Endothelial cell of umbilical vein (primary cell): ENCODE data around the gene FES.

Experiments used
- CTCF ChIP-seq, 2 donors: IDR thresholded peaks; 1 replicate in 1 of 2; 2 replicates in 1 of 2; pipeline ENCODE4 v1.5.1; 2011; ENCODE audit warnings: low read length in 2 of 2, mild to moderate bottlenecking in 2 of 2, moderate library complexity in 2 of 2, control low read depth in 1 of 2, inconsistent platforms in 1 of 2, low read depth in 1 of 2; ENCODE audit not compliant: insufficient read depth in 1 of 2; ENCODE audit errors: extremely low read depth in 1 of 2
- EZH2 ChIP-seq: IDR thresholded peaks from 2 replicates; pipeline ENCODE4 v1.6.1; 2012; ENCODE audit warnings: borderline replicate concordance, low read depth, mild to moderate bottlenecking, moderate library complexity, low read length, inconsistent platforms; ENCODE audit not compliant: severe bottlenecking
- MAX ChIP-seq: IDR thresholded peaks from 2 replicates; pipeline ENCODE4 v1.6.1; 2011; ENCODE audit not compliant: insufficient read depth, insufficient read length
- POLR2AphosphoS5 ChIP-seq: IDR thresholded peaks from 2 replicates; pipeline ENCODE4 v1.6.1; 2012; ENCODE audit warnings: low read depth, mild to moderate bottlenecking, control low read depth, low read length, moderate library complexity; ENCODE audit not compliant: insufficient read depth

DNA sequence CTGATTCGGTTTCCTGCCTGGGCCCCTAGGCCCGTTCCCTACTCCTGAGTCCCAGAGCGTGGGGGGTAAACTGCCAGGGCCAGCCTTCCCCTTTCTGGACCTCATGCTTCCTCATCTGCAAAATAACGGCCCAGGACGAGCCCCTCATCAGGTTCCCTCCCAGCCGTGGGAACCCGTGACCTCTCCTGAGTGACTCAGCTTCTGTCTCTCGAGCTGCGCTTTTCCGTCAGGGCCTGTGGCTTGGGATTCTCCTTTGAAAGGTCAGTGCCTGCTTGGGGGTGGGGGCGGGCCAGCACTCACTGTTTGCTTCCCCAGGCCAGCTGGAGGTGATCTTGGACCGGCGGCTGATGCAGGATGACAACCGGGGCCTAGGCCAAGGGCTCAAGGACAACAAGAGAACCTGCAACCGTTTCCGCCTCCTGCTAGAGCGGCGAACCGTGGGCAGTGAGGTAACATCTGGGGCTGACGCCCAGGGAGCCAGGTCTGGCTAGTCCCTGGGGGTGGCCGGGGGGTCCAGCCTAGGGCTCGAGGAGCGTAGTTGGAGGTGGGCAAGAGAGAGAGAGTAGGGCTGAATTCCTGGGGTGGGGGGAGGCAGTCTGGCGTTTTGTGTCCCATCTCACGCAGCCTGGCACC lies 31.6 kb downstream of the FES start:
- TF ChIP-seq CTCF (IDR thresholded peaks at IDR 0.05; ENCODE audit: extremely low read depth in 1 of 2, insufficient read depth in 1 of 2, low read depth in 1 of 2, low read length in 2 of 2) = no peak
- no peak for TF ChIP-seq EZH2
- TF ChIP-seq POLR2AphosphoS5 = no peak
- TF ChIP-seq MAX = no peak
